ENCODE measurements around the gene TECTB. TPM values are rescaled to one million over a fixed set of nuclear protein-coding genes. Genes with fewer than 3 reads are reported as not detected.

The TECTB gene
- total RNA-seq, 1 experiment from 2014 or later: 0.27 TPM

DNA sequence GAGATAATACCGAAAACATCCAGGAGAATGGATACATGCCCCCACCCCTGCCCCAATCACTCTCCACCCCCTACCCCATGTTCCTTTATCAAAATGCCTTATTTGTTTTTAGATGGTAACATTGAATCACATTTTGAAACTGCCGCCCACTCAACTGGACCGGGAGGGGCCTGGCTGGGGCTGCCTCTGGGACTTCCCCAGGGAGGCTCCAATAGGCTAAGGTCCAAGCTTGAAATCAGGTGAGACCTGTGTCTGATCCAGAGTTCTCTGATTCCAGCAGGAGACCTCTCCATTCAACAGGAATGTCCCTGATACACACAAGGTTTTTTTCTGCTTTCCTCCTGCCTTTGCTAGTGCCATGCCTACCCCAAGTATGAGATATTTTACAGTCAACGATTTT is 47.0 kb downstream of the TECTB start:
- DNase-seq: no peak
- POLR2A ChIA-PET: no interaction called here
- CTCF ChIA-PET: no interaction called here
- intact Hi-C loops (cut with micrococcal nuclease; ENCODE audit: unreplicated experiment): no loop called here
- peaks cover 14% of the 10 kb centered on the region for H3K4me1 ChIP-seq
- H3K4me3 ChIP-seq (ENCODE audit: low read depth, low read length): no peak overlapping the region
- H3K27me3 ChIP-seq (replicated peaks; ENCODE audit: control insufficient read depth, insufficient read depth, low read length): no peaks in the 10 kb centered on the region
- no peaks in the 10 kb centered on the region for H3K9me3 ChIP-seq
- no peaks in the 10 kb centered on the region for H3K36me3 Mint-ChIP-seq (ENCODE audit: insufficient read depth, unreplicated experiment)
- no peak overlapping the region for H3K4me3 Mint-ChIP-seq (ENCODE audit: unreplicated experiment)
- no peaks in the 10 kb centered on the region for H3K36me3 ChIP-seq (ENCODE audit: control insufficient read depth, insufficient read depth, low read length)
- no TSS peak for BruUV-seq (replicated peaks)
- no peaks in the 10 kb centered on the region for H3K27me3 Mint-ChIP-seq (ENCODE audit: insufficient read depth, unreplicated experiment)
- H3K27ac Mint-ChIP-seq (ENCODE audit: unreplicated experiment): no peak overlapping the region
- TF ChIP-seq, protein P1, sequence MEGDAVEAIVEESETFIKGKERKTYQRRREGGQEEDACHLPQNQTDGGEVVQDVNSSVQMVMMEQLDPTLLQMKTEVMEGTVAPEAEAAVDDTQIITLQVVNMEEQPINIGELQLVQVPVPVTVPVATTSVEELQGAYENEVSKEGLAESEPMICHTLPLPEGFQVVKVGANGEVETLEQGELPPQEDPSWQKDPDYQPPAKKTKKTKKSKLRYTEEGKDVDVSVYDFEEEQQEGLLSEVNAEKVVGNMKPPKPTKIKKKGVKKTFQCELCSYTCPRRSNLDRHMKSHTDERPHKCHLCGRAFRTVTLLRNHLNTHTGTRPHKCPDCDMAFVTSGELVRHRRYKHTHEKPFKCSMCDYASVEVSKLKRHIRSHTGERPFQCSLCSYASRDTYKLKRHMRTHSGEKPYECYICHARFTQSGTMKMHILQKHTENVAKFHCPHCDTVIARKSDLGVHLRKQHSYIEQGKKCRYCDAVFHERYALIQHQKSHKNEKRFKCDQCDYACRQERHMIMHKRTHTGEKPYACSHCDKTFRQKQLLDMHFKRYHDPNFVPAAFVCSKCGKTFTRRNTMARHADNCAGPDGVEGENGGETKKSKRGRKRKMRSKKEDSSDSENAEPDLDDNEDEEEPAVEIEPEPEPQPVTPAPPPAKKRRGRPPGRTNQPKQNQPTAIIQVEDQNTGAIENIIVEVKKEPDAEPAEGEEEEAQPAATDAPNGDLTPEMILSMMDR (IDR thresholded peaks at IDR 0.05; ENCODE audit: insufficient read depth in 1 of 2, low read depth in 1 of 2, low read length in 1 of 2, severe bottlenecking in 1 of 2, unreplicated experiment in 1 of 2): no peak
- H3K4me1 Mint-ChIP-seq (ENCODE audit: low read depth, unreplicated experiment): peaks cover 14% of the 10 kb centered on the region
- no peaks in the 10 kb centered on the region for H3K9me3 Mint-ChIP-seq (ENCODE audit: unreplicated experiment)

DNA sequence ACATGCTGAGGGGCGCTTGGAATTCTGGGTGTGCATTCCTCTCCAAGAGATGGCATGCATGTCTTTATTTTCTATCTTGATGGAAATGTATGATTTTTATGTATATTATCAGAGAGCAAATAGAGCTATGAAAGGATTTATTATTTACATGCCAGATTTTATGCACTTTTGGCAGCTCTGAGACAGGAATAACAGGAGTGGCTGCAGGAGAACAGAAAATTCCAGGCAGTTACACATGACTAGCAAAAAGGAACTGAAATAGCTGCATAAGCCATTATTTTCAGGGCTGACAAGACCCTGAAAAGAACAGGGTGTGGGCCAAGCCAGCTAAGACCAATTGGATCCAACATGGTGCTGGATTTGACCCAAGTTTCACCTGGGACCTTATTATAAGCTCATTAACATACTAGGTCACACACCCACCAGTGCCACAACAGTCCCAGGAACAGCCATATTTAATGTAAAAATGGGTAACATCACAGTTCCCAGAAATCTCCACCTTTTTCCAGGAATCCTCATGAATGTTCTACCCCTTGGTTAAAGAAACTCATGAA is 47.5 kb downstream of the TECTB start:
- no peak for DNase-seq
- H3K9me3 ChIP-seq: no peaks in the 10 kb centered on the region
- Mint-ChIP-seq H3K9me3 (ENCODE audit: unreplicated experiment) (no peaks in the 10 kb centered on the region), H3K4me1 (ENCODE audit: low read depth, unreplicated experiment) (peaks cover 19% of the 10 kb centered on the region), H3K27ac (ENCODE audit: unreplicated experiment) (peak overlapping the region; percentile 78), H3K27me3 (ENCODE audit: insufficient read depth, unreplicated experiment) (no peaks in the 10 kb centered on the region), H3K36me3 (ENCODE audit: insufficient read depth, unreplicated experiment) (no peaks in the 10 kb centered on the region), H3K4me3 (ENCODE audit: unreplicated experiment) (no peak overlapping the region)
- CTCF ChIA-PET: no interaction called here
- POLR2A ChIA-PET: no interaction called here
- intact Hi-C loops (cut with micrococcal nuclease; ENCODE audit: unreplicated experiment): no loop called here
- peaks cover 19% of the 10 kb centered on the region for H3K4me1 ChIP-seq
- no TSS peak for BruUV-seq (replicated peaks)
- no peaks in the 10 kb centered on the region for H3K36me3 ChIP-seq (ENCODE audit: control insufficient read depth, insufficient read depth, low read length)
- TF ChIP-seq, protein P1 (IDR thresholded peaks at IDR 0.05; ENCODE audit: insufficient read depth in 1 of 2, low read depth in 1 of 2, low read length in 1 of 2, severe bottlenecking in 1 of 2, unreplicated experiment in 1 of 2): no peak
- H3K4me3 ChIP-seq (ENCODE audit: low read depth, low read length): no peak overlapping the region
- H3K27me3 ChIP-seq (replicated peaks; ENCODE audit: control insufficient read depth, insufficient read depth, low read length): no peaks in the 10 kb centered on the region

DNA sequence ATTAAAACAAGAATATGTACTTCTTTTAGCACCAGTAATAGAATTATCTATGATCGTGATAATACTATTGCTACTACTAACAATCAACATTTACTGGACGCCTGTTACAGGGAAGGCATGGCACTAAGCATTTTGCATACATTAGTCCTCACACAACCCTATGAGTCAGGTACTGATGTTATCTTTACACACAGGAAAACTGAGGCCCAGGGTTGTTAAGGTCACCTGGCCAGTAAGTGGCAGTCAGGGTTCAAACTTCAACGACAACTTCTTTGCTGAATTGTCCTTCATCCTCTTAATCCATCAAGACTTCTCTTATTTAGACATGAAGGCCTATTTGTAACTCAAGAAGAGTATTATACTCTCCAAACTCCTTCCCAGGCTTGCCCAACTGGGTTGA is 48.8 kb downstream of the TECTB start:
- TF ChIP-seq, protein P1 (IDR thresholded peaks at IDR 0.05; ENCODE audit: insufficient read depth in 1 of 2, low read depth in 1 of 2, low read length in 1 of 2, severe bottlenecking in 1 of 2, unreplicated experiment in 1 of 2): no peak
- Histone ChIP-seq H3K36me3 (ENCODE audit: control insufficient read depth, insufficient read depth, low read length) (no peaks in the 10 kb centered on the region), H3K27me3 (replicated peaks; ENCODE audit: control insufficient read depth, insufficient read depth, low read length) (no peaks in the 10 kb centered on the region), H3K4me3 (ENCODE audit: low read depth, low read length) (no peak overlapping the region), H3K9me3 (no peaks in the 10 kb centered on the region), H3K4me1 (peaks cover 26% of the 10 kb centered on the region)
- ChIA-PET POLR2A (no interaction called here), CTCF (no interaction called here)
- no peaks in the 10 kb centered on the region for H3K27me3 Mint-ChIP-seq (ENCODE audit: insufficient read depth, unreplicated experiment)
- H3K4me3 Mint-ChIP-seq (ENCODE audit: unreplicated experiment): no peak overlapping the region
- BruUV-seq (replicated peaks): no TSS peak
- H3K36me3 Mint-ChIP-seq (ENCODE audit: insufficient read depth, unreplicated experiment): no peaks in the 10 kb centered on the region
- peaks cover 24% of the 10 kb centered on the region for H3K4me1 Mint-ChIP-seq (ENCODE audit: low read depth, unreplicated experiment)
- intact Hi-C loops (cut with micrococcal nuclease; ENCODE audit: unreplicated experiment): no loop called here
- no peaks in the 10 kb centered on the region for H3K9me3 Mint-ChIP-seq (ENCODE audit: unreplicated experiment)
- no peak for DNase-seq
- H3K27ac Mint-ChIP-seq (ENCODE audit: unreplicated experiment): no peak overlapping the region
